ENCODE results near the gene CAMKMT.

Gene CAMKMT

DNA sequence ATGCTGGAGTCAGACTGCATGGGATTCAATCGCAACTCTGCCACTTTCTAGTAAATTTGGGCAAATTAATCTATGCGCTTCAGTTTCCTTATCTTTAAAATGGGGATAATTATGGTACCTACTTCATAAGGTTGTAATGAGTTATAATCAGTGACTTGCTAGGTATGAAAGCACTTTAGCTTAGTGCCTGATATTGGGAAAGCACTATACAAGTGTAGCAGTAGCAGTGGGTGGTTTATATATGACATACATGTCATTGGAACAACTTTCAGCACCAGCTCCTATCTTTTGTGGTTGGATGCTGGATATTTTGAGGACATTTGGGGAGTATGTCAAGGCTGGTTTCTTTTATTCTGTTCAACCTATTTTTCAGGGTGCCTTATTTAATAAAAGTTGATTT lies 277.7 kb downstream of the CAMKMT start:
- H3K4me3 ChIP-seq (ENCODE audit: low read depth, low read length) = no peak overlapping the region
- TF ChIP-seq, protein P1, sequence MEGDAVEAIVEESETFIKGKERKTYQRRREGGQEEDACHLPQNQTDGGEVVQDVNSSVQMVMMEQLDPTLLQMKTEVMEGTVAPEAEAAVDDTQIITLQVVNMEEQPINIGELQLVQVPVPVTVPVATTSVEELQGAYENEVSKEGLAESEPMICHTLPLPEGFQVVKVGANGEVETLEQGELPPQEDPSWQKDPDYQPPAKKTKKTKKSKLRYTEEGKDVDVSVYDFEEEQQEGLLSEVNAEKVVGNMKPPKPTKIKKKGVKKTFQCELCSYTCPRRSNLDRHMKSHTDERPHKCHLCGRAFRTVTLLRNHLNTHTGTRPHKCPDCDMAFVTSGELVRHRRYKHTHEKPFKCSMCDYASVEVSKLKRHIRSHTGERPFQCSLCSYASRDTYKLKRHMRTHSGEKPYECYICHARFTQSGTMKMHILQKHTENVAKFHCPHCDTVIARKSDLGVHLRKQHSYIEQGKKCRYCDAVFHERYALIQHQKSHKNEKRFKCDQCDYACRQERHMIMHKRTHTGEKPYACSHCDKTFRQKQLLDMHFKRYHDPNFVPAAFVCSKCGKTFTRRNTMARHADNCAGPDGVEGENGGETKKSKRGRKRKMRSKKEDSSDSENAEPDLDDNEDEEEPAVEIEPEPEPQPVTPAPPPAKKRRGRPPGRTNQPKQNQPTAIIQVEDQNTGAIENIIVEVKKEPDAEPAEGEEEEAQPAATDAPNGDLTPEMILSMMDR (IDR thresholded peaks at IDR 0.05; ENCODE audit: low read depth, low read length) = no peak

DNA sequence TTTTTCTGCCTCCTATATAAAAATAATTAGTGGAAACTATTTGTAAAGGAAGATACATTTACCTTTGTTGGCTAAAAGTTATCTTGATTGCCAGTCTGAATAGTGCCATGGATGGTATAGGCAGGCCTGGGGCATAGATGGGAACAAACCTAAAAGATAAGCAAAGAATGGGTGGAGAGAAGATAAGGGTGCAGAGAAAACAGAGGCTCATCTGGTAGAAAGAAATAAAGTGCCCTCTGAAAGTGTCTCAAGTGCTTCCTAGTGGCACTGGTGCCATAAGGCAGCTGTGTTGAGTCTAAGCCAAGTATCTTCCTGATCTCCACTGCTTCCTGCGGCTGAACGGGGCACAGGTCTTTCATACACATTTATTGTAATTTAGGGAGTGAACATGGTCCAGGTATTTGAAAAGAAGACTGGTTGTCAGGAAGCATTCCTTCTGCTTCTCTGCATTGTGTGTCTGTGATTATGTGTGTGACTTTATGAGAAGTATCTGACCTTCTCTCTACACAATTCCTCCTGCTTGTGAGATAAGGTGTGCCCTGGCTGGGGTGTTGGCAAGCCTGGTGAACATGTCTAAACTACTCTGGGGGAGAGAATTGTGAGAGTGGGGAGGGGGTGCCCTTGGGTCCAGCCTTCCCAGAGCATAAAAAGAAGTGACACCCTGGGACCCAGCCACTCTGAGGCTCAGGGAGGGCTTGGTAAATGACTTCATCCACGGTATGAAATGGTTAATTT lies 280.5 kb downstream of the CAMKMT start:
- TF ChIP-seq, protein P1 (IDR thresholded peaks at IDR 0.05; ENCODE audit: low read depth, low read length) = no peak
- no peak overlapping the region for H3K4me3 ChIP-seq (ENCODE audit: low read depth, low read length)

DNA sequence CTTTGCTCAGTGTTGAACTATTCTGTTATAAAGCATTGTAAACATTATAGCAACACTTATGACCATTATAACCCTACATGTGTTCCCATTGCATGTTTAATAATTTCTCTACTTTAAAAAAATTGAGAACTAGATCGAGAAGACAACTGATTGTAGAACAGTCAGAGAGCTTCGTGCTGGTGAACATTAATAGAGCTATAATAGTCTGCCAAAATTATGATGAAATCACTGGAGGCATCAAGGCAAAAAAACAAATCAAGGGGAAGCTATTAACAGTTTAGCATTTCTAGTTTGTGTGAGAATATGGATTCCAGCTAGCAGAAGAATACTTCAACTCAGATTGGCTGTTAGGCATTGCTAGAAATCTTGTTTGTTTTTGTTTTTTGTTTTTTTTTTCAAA lies 284.2 kb downstream of the CAMKMT start:
- H3K4me3 ChIP-seq (ENCODE audit: low read depth, low read length) = no peak overlapping the region
- TF ChIP-seq, protein P1 (IDR thresholded peaks at IDR 0.05; ENCODE audit: low read depth, low read length) = no peak

DNA sequence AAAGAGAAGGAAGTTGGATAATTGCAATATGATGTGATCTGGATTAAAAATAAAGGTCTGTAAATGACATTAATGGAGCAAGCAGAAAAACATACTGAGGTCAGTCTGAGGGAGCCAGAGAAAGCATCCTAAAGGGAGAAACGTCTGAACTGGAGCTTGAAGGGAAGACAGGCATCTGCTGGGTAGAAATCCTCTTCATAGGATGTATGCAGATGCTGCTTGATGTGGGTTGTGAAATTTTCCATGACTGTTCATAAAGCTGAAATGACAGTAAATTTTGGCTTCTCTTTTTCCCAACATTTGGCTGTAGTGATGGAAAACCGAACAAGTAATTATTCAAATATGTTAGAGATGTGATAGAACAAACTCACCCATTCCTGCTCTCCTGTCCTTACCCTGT lies 287.6 kb downstream of the CAMKMT start:
- H3K4me3 ChIP-seq (ENCODE audit: low read depth, low read length) = no peak overlapping the region
- TF ChIP-seq, protein P1 (IDR thresholded peaks at IDR 0.05; ENCODE audit: low read depth, low read length) = no peak

DNA sequence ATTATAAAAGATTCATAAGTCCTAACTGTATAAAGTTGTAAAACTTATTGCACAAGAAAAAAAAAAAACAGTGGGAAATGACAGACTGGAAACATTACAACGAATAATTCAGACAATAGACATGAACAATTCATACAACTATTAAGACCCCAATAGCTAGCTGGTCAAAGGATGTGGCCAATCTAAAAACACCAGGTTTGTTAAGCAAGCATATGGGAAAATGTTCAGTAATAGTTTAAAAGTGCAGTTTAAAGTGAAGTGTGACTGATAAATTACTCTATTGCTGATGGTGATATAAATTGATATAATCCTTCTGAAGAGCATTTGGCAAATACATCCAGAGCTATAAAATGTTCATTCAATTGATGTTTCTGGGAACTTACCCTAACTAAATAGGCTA lies 289.0 kb downstream of the CAMKMT start:
- TF ChIP-seq, protein P1 (IDR thresholded peaks at IDR 0.05; ENCODE audit: low read depth, low read length) = no peak
- no peak overlapping the region for H3K4me3 ChIP-seq (ENCODE audit: low read depth, low read length)

DNA sequence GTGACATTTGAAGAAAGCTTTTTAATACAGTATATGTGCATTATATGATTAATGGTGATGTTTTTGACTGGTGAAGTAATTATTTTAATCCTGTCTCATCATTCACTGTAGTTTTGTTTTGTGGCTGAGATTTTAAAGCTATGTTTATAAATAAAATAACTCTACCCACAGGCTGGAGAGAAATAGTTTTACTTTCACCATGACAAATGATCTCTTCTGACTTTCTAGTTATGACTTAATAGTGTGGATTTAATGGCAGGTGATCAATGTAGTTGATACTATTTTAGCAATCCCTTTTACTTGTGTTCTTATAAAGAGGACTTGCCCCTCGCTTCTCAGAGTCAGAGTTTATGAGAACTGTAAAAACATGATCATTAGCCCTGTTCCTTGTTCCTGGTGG lies 290.2 kb downstream of the CAMKMT start:
- no peak overlapping the region for H3K4me3 ChIP-seq (ENCODE audit: low read depth, low read length)
- TF ChIP-seq, protein P1 (IDR thresholded peaks at IDR 0.05; ENCODE audit: low read depth, low read length) = no peak

DNA sequence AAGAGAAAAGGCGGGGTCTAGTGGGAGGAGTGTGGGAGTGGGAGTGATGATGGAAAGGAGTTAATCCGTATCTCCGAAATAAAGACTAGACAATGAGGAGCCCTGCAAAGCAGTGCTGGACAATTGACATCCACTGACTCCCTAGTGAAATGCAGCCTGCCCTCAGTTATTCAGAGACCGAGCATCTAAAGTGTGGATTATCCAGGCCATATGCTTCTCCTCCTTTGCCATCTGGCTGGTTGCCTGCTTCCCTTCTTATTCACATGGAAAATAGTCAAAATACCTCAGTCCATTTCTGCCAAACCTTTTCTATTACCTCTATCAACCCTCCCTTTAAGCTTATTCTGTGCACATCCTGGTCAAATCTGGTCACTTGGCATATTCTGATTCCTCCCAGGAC lies 291.0 kb downstream of the CAMKMT start:
- TF ChIP-seq, protein P1 (IDR thresholded peaks at IDR 0.05; ENCODE audit: low read depth, low read length) = no peak
- H3K4me3 ChIP-seq (ENCODE audit: low read depth, low read length) = no peak overlapping the region
